Fibroblast of the aortic adventitia (primary cell): ENCODE measurements around the gene CAGE1. TPM values are rescaled to one million over a fixed set of nuclear protein-coding genes. Genes with fewer than 3 reads are reported as not detected.

ENCODE experiments used
- DNase-seq: peaks from one replicate; pipeline ENCODE4 v3.0.0-alpha.2; 2010; ENCODE audit warnings: low read depth
- H3K4me3 ChIP-seq: 2 replicates; pipeline ENCODE4 v1.5.1; 2011; ENCODE audit warnings: low read depth, mild to moderate bottlenecking, control low read depth, low read length, moderate library complexity
- total RNA-seq: library from RNA; depleted of rRNA; stranded (reverse); fragments of >200 nt; gene quantifications from 2 replicates; pipeline ENCODE4 v1.2.3, GENCODE V29; 2012; ENCODE audit warnings: low replicate concordance
- TF ChIP-seq, protein P1 (sequence below): IDR thresholded peaks from 2 replicates; pipeline ENCODE4 v1.5.1; 2011; ENCODE audit warnings: mild to moderate bottlenecking, low read length, control low read depth, inconsistent platforms; ENCODE audit not compliant: insufficient read depth

CAGE1 gene
- total RNA-seq, 1 donor = 0.36 TPM

DNA sequence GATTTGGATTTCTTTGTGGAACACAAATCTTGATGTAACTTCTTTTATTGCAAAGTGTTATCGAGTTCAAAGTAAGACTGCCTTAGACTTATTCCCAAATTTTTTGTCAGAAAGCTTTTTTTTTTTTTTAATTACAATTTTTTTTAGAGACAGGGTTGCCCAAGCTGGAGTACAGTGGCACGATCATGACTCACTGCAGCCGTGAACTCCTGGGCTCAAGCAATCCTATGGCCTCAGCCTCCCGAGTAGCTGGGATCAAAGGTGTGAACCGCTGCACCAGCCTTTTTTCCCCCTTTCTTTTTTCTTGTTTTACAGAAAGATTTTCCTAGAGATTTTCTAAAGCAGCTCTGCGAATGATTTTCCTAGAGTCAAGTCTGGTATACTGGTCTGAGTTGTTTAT, 2.9 kb upstream of the CAGE1 start:
- no peak for DNase-seq
- no peak overlapping the region for H3K4me3 ChIP-seq
- TF ChIP-seq, protein P1, sequence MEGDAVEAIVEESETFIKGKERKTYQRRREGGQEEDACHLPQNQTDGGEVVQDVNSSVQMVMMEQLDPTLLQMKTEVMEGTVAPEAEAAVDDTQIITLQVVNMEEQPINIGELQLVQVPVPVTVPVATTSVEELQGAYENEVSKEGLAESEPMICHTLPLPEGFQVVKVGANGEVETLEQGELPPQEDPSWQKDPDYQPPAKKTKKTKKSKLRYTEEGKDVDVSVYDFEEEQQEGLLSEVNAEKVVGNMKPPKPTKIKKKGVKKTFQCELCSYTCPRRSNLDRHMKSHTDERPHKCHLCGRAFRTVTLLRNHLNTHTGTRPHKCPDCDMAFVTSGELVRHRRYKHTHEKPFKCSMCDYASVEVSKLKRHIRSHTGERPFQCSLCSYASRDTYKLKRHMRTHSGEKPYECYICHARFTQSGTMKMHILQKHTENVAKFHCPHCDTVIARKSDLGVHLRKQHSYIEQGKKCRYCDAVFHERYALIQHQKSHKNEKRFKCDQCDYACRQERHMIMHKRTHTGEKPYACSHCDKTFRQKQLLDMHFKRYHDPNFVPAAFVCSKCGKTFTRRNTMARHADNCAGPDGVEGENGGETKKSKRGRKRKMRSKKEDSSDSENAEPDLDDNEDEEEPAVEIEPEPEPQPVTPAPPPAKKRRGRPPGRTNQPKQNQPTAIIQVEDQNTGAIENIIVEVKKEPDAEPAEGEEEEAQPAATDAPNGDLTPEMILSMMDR = no peak

DNA sequence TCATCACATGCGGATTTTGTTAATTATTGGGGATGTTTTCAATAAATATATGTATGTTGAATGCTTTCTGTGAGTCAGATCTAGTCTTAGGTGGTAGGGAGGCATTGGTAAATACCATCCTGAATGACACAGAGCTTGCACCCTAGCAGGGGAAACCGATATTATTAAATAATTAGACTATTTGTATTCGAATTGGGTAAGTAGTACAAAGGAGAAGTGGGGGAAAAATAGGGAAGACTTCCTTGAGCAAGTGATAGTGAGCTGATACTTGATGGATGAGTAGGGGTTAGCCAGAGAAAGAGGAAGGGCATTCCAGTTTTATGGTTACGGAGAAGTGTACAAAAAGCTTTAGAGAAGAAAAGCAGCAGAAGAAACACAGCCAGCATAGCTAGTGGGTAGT, 1.6 kb upstream of the CAGE1 start:
- TF ChIP-seq, protein P1 = no peak
- no peak for DNase-seq
- peak overlapping the region; percentile 66 for H3K4me3 ChIP-seq

DNA sequence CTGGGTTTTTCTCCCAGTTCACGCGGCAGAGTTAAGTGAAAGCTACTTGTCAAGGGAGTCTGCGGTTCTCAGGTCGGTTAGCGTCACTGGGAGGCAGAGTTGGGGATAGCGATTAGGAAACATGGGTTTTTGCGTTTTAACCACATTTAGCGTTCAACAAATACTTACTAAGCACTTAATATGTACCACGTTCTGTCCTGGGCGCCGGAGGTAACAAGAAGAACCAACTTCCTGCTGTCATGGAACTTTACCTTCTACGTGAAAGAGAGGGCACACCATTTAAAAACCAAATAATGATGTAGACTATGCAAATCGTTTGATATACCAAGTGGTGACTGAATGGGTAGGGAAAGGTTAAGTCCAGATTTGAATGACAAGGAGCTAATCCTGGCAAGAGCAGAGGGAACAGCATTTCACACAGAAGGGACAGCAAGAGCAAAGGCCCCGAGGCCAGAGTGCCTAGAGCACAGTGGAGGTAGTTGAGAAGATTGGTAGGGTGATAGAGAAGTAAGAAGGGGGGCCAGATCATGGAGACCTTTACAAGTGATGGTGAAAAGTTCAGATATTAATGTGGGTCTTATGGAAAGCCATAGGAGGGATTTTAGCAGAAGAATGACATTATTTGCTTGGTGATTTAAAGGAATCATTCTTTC, 810 bp upstream of the CAGE1 start:
- H3K4me3 ChIP-seq = peak overlapping the region; percentile 66
- TF ChIP-seq, protein P1 = peak; percentile 1
- DNase-seq = no peak

DNA sequence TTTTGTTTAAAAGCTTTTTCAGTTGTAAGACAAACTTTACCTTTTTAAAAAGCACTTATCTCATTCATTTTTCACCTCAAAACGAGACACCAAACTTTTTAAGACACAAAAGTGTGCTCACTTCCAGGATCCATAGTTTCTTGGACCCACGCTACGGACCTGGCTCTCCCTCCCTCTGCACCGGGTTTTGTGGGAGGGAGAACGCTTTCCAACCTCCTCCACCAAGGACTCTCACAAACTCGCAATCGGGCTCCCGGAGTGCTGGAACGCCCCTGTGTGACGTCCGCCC, 436 bp downstream of the CAGE1 start:
- peak overlapping the region; percentile 66 for H3K4me3 ChIP-seq
- TF ChIP-seq, protein P1 = no peak
- peak; percentile 59 for DNase-seq

GRCh38 chr6:7381092-7381491, 8.4 kb downstream of the CAGE1 start:
- no peak overlapping the region for H3K4me3 ChIP-seq
- no peak for DNase-seq
- TF ChIP-seq, protein P1 = no peak

DNA sequence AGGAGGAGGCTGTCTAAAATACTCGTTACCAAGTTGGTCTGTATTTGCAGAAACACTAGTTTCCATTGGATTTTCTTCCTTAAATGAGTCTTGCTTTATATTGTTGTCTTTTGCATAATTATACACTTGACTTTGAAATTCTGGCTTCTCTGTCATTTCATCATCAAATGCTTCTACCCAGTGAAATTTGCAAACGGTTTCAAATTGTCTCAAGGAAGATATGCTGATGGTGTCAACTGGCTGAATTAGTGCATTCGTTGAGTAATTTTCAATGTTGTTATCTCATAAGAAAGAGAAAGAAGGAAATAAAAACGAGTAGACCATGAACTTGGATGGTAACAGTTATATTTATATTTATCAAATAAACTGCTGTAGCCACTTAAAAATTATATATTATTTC, 10.8 kb downstream of the CAGE1 start:
- no peak overlapping the region for H3K4me3 ChIP-seq
- DNase-seq = no peak
- TF ChIP-seq, protein P1 = no peak

GRCh38 chr6:7377961-7378360, 11.6 kb downstream of the CAGE1 start:
- no peak for DNase-seq
- TF ChIP-seq, protein P1 = no peak
- no peak overlapping the region for H3K4me3 ChIP-seq
